IPS-15b (cell line): ENCODE measurements around the gene TICAM2.
A peak's percentile ranks its signal among the peaks of the same experiment; 100 is the strongest.

ENCODE experiments used
- H3K27me3 ChIP-seq: one replicate; pipeline ENCODE4 v1.6.1; 2013; ENCODE audit warnings: low read length; ENCODE audit not compliant: control insufficient read depth, insufficient read depth
- H3K36me3 ChIP-seq: one replicate; pipeline ENCODE4 v1.6.1; 2013; ENCODE audit warnings: low read length; ENCODE audit not compliant: control insufficient read depth, insufficient read depth
- H3K4me1 ChIP-seq: one replicate; pipeline ENCODE4 v1.6.1; 2013; ENCODE audit warnings: mild to moderate bottlenecking, low read length; ENCODE audit not compliant: control insufficient read depth, insufficient read depth
- H3K4me3 ChIP-seq: one replicate; pipeline ENCODE4 v1.5.1; 2013; ENCODE audit warnings: low read depth, low read length
- H3K9ac ChIP-seq: one replicate; pipeline ENCODE4 v1.6.1; 2013; ENCODE audit warnings: low read depth, mild to moderate bottlenecking, low read length
- H3K9me3 ChIP-seq: one replicate; pipeline ENCODE4 v1.6.1; 2013; ENCODE audit warnings: mild to moderate bottlenecking, low read length; ENCODE audit not compliant: control insufficient read depth, insufficient read depth

The TICAM2 gene

DNA sequence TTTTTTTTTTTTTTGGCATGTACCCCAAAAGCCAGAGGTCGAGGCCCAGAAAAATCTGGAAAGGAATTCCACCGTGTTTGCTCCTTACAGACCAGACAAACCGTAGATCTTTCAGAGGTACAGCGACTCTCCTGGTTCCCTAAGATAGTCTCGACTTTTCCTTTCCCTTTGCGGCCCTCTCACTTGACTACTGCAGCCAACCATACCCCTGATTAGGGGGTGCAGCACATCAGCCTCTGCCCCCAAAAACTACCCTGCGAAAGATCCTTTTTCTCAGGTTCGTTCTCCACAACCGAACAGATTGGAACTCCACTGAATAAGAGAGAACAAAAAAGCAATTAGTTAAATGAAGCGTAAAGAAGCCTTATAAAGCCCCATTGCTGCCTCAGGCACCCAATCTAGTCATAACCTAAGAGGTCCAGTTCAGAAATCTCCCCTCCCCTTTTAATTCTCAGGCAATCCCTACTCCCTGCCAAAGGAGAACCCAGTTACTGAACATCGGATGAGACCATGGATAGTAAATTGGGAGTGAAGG is 379 bp upstream of the TICAM2 start:
- Histone ChIP-seq H3K4me1 (peaks cover 10% of the 10 kb centered on the region), H3K27me3 (no peaks in the 10 kb centered on the region), H3K36me3 (no peaks in the 10 kb centered on the region), H3K9ac (no peak overlapping the region), H3K9me3 (no peaks in the 10 kb centered on the region), H3K4me3 (peak overlapping the region; percentile 45)

DNA sequence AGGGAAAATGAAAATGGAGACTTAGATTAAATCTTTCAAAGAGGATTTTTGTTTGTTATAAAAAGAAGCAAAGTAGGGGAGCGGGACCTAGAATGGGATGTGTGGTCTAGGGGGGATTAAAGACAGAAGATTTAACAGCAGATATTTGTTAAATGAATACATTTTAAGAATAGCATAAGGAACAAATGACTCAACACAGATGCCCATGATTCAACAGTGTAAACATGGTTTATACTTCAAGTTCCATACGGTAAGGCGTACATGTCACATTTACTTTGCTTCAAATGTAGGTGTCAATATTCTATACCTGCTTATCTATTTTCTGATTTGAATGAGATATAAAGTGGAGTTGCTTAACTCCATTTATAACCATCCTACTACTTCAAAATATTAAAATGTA is 1.5 kb downstream of the TICAM2 start:
- Histone ChIP-seq H3K9ac (no peak overlapping the region), H3K4me1 (peaks cover 10% of the 10 kb centered on the region), H3K27me3 (no peaks in the 10 kb centered on the region), H3K4me3 (no peak overlapping the region), H3K36me3 (no peaks in the 10 kb centered on the region), H3K9me3 (no peaks in the 10 kb centered on the region)

DNA sequence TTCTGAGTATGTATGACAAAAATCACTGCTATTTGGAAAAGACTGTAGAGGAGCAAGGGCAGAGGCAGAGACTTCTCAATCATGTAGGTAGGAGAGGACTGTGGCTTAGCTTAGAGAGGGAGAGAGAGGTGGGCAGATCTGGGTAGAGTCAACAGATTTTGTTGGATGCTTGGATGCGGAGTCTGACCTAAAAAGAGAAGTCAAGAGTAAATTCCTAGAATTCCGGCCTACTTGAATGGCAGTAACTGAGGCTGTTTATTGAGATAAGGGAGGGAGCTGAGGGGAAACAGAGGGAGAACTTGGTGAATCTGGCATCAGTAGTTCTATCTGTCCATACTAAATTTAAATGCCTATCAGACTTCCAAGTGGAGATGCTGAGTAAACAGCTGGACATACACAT is 2.4 kb downstream of the TICAM2 start:
- H3K9ac ChIP-seq, result no peak overlapping the region

DNA sequence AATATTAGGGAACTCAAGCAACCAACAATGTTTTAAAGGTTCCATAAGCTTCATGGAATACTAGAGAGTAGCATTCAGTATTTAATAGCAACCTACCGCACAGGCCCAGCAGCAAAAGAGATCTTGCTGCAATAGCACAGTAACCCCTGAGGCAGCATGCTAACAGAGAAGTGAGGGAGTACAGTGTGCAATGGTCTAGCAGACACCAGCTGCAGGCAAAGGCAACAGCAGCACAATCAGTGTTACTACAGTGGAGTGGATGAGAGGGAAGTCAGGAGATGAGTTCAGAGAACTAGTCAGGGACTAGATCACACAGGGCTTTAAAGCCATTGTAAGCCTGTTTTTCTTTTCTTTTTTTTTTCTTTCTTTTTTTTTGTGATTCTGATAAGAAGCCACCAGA is 2.8 kb downstream of the TICAM2 start:
- Histone ChIP-seq H3K9ac (no peak overlapping the region), H3K4me1 (peaks cover 10% of the 10 kb centered on the region), H3K9me3 (no peaks in the 10 kb centered on the region), H3K27me3 (no peaks in the 10 kb centered on the region), H3K4me3 (no peak overlapping the region), H3K36me3 (no peaks in the 10 kb centered on the region)

More for the DNA sequence above, 2.4 kb downstream of the TICAM2 start:
- H3K36me3 ChIP-seq, result no peaks in the 10 kb centered on the region
- no peak overlapping the region for H3K4me3 ChIP-seq
- H3K4me1 ChIP-seq, result peaks cover 10% of the 10 kb centered on the region
- H3K9me3 ChIP-seq, result no peaks in the 10 kb centered on the region
- H3K27me3 ChIP-seq, result no peaks in the 10 kb centered on the region

- Histone ChIP-seq H3K9me3 (no peaks in the 10 kb centered on the region), H3K4me1 (peaks cover under 1% of the 10 kb centered on the region), H3K36me3 (no peaks in the 10 kb centered on the region), H3K27me3 (no peaks in the 10 kb centered on the region), H3K9ac (no peak overlapping the region), H3K4me3 (no peak overlapping the region)
These were observed 7.9 kb downstream of the TICAM2 start for GRCh38 chr5:115594128-115595047.

DNA sequence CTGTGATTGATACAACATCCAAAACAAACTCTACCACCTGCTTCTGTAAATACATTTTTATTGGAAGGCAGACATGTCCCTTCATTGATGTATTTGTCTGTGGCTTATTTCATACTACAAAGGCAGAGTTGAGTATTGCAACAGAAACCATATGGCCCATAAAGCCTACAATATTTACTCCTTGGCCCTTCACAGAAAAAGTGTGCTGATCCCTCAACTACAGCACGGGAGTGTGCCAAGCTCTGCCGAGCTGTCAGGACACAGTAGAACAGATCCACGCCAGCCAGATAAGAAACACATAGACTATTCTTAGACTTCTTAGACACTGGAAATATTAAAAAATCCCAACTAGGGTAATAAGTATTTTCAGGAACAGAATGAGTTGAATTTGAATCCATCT is 13.2 kb downstream of the TICAM2 start:
- Histone ChIP-seq H3K4me1 (no peaks in the 10 kb centered on the region), H3K27me3 (no peaks in the 10 kb centered on the region), H3K4me3 (no peak overlapping the region), H3K9ac (no peak overlapping the region), H3K36me3 (no peaks in the 10 kb centered on the region), H3K9me3 (no peaks in the 10 kb centered on the region)

GRCh38 chr5:115588640-115589039 is 13.6 kb downstream of the TICAM2 start:
- Histone ChIP-seq H3K36me3 (no peaks in the 10 kb centered on the region), H3K27me3 (no peaks in the 10 kb centered on the region), H3K9me3 (no peaks in the 10 kb centered on the region), H3K9ac (no peak overlapping the region), H3K4me3 (no peak overlapping the region), H3K4me1 (no peaks in the 10 kb centered on the region)

GRCh38 chr5:115586525-115587146 is 15.6 kb downstream of the TICAM2 start:
- Histone ChIP-seq H3K9ac (no peak overlapping the region), H3K27me3 (no peaks in the 10 kb centered on the region), H3K9me3 (no peaks in the 10 kb centered on the region), H3K36me3 (no peaks in the 10 kb centered on the region), H3K4me1 (no peaks in the 10 kb centered on the region), H3K4me3 (no peak overlapping the region)

GRCh38 chr5:115585265-115585664 is 17.0 kb downstream of the TICAM2 start:
- Histone ChIP-seq H3K27me3 (no peaks in the 10 kb centered on the region), H3K9me3 (no peaks in the 10 kb centered on the region), H3K9ac (no peak overlapping the region), H3K4me3 (no peak overlapping the region), H3K4me1 (no peaks in the 10 kb centered on the region), H3K36me3 (no peaks in the 10 kb centered on the region)

DNA sequence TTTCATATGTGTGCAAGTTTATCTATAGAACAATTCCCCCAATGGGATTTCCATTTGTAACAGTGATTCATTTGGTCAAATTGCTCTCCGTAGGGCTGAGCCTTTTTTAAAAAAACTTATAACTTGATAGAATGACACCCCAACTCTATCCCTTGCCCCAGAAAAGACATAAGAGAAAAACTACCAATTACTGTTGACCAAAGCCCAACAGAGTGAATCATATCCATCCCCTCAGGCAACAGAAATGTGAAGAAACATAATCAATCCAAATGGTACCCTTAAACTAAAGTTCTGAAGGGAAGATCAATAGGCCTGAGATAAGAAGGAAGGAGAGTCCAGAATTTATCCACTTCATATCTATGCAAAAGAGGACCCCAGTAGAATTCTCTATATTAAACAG is 17.8 kb downstream of the TICAM2 start:
- Histone ChIP-seq H3K4me3 (no peak overlapping the region), H3K4me1 (no peaks in the 10 kb centered on the region), H3K9ac (no peak overlapping the region), H3K36me3 (no peaks in the 10 kb centered on the region), H3K27me3 (no peaks in the 10 kb centered on the region), H3K9me3 (no peaks in the 10 kb centered on the region)

GRCh38 chr5:115583474-115583873 is 18.8 kb downstream of the TICAM2 start:
- Histone ChIP-seq H3K9me3 (no peaks in the 10 kb centered on the region), H3K36me3 (no peaks in the 10 kb centered on the region), H3K4me3 (no peak overlapping the region), H3K27me3 (no peaks in the 10 kb centered on the region), H3K4me1 (no peaks in the 10 kb centered on the region), H3K9ac (no peak overlapping the region)

- Histone ChIP-seq H3K9ac (no peak overlapping the region), H3K9me3 (no peaks in the 10 kb centered on the region), H3K4me1 (no peaks in the 10 kb centered on the region), H3K36me3 (no peaks in the 10 kb centered on the region), H3K4me3 (no peak overlapping the region), H3K27me3 (no peaks in the 10 kb centered on the region)
These were observed 21.3 kb downstream of the TICAM2 start for GRCh38 chr5:115580941-115581340.
